A673 (cell line): ENCODE results near the gene LRP1. TPM values are rescaled to one million over a fixed set of nuclear protein-coding genes. Genes with fewer than 3 reads are reported as not detected.

Source experiments
- BruUV-seq: library from RNA; stranded (reverse); fragments of 400-500 nt; replicated peaks from 2 replicates; lab custom pipeline; 2021; lab: Mats Ljungman, UMichigan
- CTCF ChIA-PET: fragments of 300-600 bp; sonication (Branson Sonifier 250); formaldehyde crosslinking; loops from one replicate; lab custom pipeline; 2022; ENCODE audit warnings: antibody characterized with exemption; lab: Charles Lee
- POLR2A ChIA-PET: fragments of 300-600 bp; sonication (Branson Sonifier 250); formaldehyde crosslinking; loops from one replicate; lab custom pipeline; 2022; ENCODE audit warnings: antibody characterized with exemption; ENCODE audit not compliant: low non-redundant PET; lab: Charles Lee
- DNase-seq: peaks from one replicate; pipeline ENCODE4 v3.0.0-alpha.2; 2015; ENCODE audit warnings: low spot score
- H3K27ac ChIP-seq: fragments of 200-600 bp; sonication (generic); 2 replicates; pipeline ENCODE4 v1.5.1; 2016; ENCODE audit warnings: mixed run types, low read depth, mild to moderate bottlenecking, mixed read lengths, antibody characterized with exemption, low read length; ENCODE audit not compliant: poor library complexity, severe bottlenecking
- H3K27me3 ChIP-seq: fragments of 200-600 bp; sonication (generic); replicated peaks from 2 replicates; pipeline ENCODE4 v1.6.1; 2017; ENCODE audit warnings: mixed run types, low read depth, mild to moderate bottlenecking, mixed read lengths, antibody characterized with exemption, low read length; ENCODE audit not compliant: insufficient read depth, poor library complexity
- H3K36me3 ChIP-seq: fragments of 200-600 bp; sonication (generic); 2 replicates; pipeline ENCODE4 v1.6.1; 2016; ENCODE audit warnings: mixed run types, mild to moderate bottlenecking, mixed read lengths, antibody characterized with exemption, low read length; ENCODE audit not compliant: insufficient read depth, poor library complexity, severe bottlenecking
- H3K4me1 ChIP-seq: fragments of 200-600 bp; sonication (generic); 2 replicates; pipeline ENCODE4 v1.6.1; 2017; ENCODE audit warnings: mixed run types, mild to moderate bottlenecking, mixed read lengths, antibody characterized with exemption, low read length; ENCODE audit not compliant: insufficient read depth, poor library complexity, severe bottlenecking
- H3K4me3 ChIP-seq: fragments of 200-600 bp; sonication (generic); 2 replicates; pipeline ENCODE4 v1.5.1; 2016; ENCODE audit warnings: low read depth, mixed run types, mild to moderate bottlenecking, mixed read lengths, low read length; ENCODE audit not compliant: poor library complexity, severe bottlenecking
- H3K9me3 ChIP-seq: fragments of 200-600 bp; sonication (generic); 2 replicates; pipeline ENCODE4 v1.6.1; 2016; ENCODE audit warnings: mixed run types, low read depth, mild to moderate bottlenecking, mixed read lengths, antibody characterized with exemption, low read length; ENCODE audit not compliant: poor library complexity, severe bottlenecking
- CTCF ChIP-seq: fragments of 300-800, 200-600 bp; sonication (generic); conservative IDR thresholded peaks from 2 replicates; pipeline ENCODE4 v1.5.1; 2017; ENCODE audit warnings: low read depth, mild to moderate bottlenecking, antibody characterized with exemption, low read length, moderate library complexity, mixed read lengths
- EZH2 ChIP-seq: fragments of 200-600 bp; sonication (generic); IDR thresholded peaks from 2 replicates; pipeline ENCODE4 v1.6.1; 2017; ENCODE audit warnings: borderline replicate concordance, low read depth, mild to moderate bottlenecking, mixed read lengths, antibody characterized with exemption, low read length; ENCODE audit not compliant: poor library complexity, severe bottlenecking
- intact Hi-C: fragments of 100-400 bp; cut with micrococcal nuclease; formaldehyde crosslinking; loops from one replicate; pipeline ENCODE4 v1.10.0; 2022; ENCODE audit not compliant: unreplicated experiment
- total RNA-seq: library from RNA; stranded (reverse); gene quantifications from 2 replicates; pipeline ENCODE4 v1.2.3, GENCODE V29; 2021

Gene LRP1
- total RNA-seq, 1 experiment from 2014 or later, result 31.0 TPM

DNA sequence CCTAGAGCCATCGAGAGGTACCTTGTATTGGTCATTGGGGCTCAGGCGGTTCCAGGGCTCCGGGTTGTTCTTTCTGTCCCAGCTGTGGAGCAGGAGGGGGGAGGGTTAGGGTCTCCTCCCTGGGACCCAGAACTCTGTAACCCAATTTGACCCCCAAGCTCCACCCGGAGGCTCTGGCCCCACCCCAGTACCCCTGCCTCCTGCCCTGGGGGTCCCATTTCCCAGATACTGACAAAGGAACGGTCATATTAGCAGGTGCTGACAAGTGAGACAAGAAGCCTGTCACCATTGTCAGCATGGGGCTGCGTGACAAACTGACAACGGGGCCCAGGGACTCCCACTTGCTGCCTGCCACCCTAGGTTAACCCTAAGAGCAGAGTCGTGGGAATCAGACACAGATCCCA lies 107.4 kb downstream of the LRP1 start:
- Histone ChIP-seq H3K4me3 (no peak overlapping the region), H3K4me1 (peaks cover 43% of the 10 kb centered on the region), H3K36me3 (peaks cover 41% of the 10 kb centered on the region), H3K9me3 (no peaks in the 10 kb centered on the region), H3K27me3 (no peaks in the 10 kb centered on the region), H3K27ac (no peak overlapping the region)
- intact Hi-C loops, result no loop called here
- no TSS peak for BruUV-seq
- TF ChIP-seq EZH2 (no peak), CTCF (no peak)
- DNase-seq, result no peak
- ChIA-PET POLR2A (no interaction called here), CTCF (no interaction called here)

DNA sequence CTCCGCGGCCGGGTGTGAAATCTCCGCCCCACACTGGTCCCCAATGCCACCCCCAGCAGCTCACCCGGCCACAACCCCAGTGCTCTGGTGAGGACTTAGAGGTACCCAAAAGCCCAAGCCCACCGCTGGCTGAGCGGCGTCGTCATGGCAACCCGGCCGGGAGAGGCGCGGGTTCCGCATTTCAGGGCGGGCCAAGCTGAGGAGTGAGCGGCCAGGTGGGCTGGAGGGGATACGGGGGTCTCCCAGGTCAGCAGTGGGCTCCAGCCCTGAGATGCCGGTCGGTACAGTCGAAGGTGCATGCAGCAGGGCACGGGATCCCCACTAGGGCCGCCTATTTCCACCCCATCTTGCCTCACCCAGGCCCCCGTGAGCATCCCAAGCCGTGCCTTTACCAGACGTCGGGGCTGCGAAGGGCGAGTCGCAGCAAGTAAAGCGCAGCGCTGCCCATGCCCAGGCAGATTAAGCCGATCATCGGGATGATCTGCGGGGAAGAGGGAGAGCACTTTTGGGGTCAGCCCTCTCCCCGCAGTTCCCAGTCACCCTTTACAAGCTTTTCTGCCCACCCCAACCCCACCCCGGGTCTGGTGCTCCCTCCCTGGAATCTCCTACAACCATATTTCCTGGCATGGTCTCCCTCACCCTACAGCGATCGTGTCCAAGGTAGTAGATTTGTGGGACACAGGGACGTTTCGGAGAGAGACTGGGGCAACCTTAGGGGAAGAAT lies 108.1 kb downstream of the LRP1 start:
- H3K4me1 ChIP-seq, result peaks cover 43% of the 10 kb centered on the region
- H3K4me3 ChIP-seq, result no peak overlapping the region
- intact Hi-C loops, result no loop called here
- TF ChIP-seq CTCF (no peak), EZH2 (no peak)
- ChIA-PET CTCF (no interaction called here), POLR2A (no interaction called here)
- peaks cover 34% of the 10 kb centered on the region for H3K36me3 ChIP-seq
- BruUV-seq, result no TSS peak
- H3K27me3 ChIP-seq, result peaks cover 6% of the 10 kb centered on the region
- no peaks in the 10 kb centered on the region for H3K9me3 ChIP-seq
- H3K27ac ChIP-seq, result no peak overlapping the region
- DNase-seq, result no peak

DNA sequence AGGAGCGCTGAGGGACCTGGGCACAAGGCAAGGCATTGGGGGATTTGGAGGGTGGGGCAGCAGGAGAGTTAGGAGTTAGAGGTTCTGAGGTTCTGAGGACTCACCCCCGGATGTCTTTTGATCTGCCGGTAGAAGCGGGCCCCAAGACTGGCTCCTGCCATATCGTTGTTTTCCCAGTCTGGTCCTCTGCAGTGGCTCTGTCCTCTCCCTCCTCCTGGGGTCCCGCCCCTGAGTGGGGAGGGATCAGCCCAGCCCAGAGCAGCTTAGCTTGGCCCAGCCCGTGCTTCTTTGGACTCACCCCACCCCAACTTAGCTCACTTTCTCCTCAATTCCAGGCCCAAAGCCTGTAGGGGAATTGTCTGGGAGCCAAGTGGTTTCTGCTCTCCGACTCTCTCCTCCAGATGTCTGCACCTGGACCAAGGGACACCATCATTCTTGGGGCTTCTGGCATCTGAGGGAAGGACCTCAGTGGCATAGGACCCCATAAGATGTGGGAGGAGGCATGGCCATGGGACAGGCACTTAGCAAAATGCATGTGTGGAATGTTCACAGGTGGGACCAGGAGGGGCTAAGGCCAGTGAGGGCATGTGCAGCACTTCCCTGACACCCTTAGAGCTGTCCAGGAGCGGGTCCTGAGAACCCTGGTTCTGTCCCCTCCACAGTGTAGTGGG lies 108.8 kb downstream of the LRP1 start:
- no peak for TF ChIP-seq EZH2
- TF ChIP-seq CTCF, result no peak
- H3K4me3 ChIP-seq, result no peak overlapping the region
- ChIA-PET CTCF (no interaction called here), POLR2A (no interaction called here)
- peaks cover 45% of the 10 kb centered on the region for H3K4me1 ChIP-seq
- H3K27me3 ChIP-seq, result peaks cover 12% of the 10 kb centered on the region
- no peaks in the 10 kb centered on the region for H3K9me3 ChIP-seq
- intact Hi-C loops, result no loop called here
- DNase-seq, result no peak
- H3K36me3 ChIP-seq, result peaks cover 27% of the 10 kb centered on the region
- no TSS peak for BruUV-seq
- H3K27ac ChIP-seq, result no peak overlapping the region
